HG03196 (cell line): ENCODE data around the gene SLC38A5.
"Not testable (repeated sequence)": the region's sequence is repeated elsewhere in the genome, so short reads cannot be mapped to it uniquely, and the experiment has no call there.

Experiments used
- ATAC-seq: cut with Tn5 transposase; IDR thresholded peaks from one replicate; pipeline ENCODE4 v1.9.1; 2021; ENCODE audit not compliant: unreplicated experiment

The SLC38A5 gene

GRCh38 chrX:48470833-48471118 lies 716 bp upstream of the SLC38A5 start:
- no peak for ATAC-seq

GRCh38 chrX:48468693-48469691 lies 1.1 kb downstream of the SLC38A5 start:
- no peak for ATAC-seq

GRCh38 chrX:48468247-48468671 lies 1.8 kb downstream of the SLC38A5 start:
- ATAC-seq: no peak

GRCh38 chrX:48467281-48467761 lies 2.7 kb downstream of the SLC38A5 start:
- ATAC-seq: no peak

- no peak for ATAC-seq
These were observed 3.4 kb downstream of the SLC38A5 start for GRCh38 chrX:48466696-48467095.

- no peak for ATAC-seq
These were observed 4.6 kb downstream of the SLC38A5 start for GRCh38 chrX:48465336-48465933.

GRCh38 chrX:48461830-48462229 lies 8.2 kb downstream of the SLC38A5 start:
- ATAC-seq: no peak

- ATAC-seq: no peak
These were observed 9.5 kb downstream of the SLC38A5 start for GRCh38 chrX:48460606-48461005.

GRCh38 chrX:48460031-48460430 lies 10.0 kb downstream of the SLC38A5 start:
- no peak for ATAC-seq

- ATAC-seq: no peak
These were observed 10.6 kb downstream of the SLC38A5 start for GRCh38 chrX:48459483-48459882.

- no peak for ATAC-seq
These were observed 11.3 kb downstream of the SLC38A5 start for GRCh38 chrX:48458711-48459110.

- ATAC-seq: no peak
These were observed 13.3 kb downstream of the SLC38A5 start for GRCh38 chrX:48456628-48457331.

GRCh38 chrX:48451708-48452107 lies 18.4 kb downstream of the SLC38A5 start:
- no peak for ATAC-seq

GRCh38 chrX:48450076-48450475 lies 20.0 kb downstream of the SLC38A5 start:
- ATAC-seq: no peak

- not testable (repeated sequence) for ATAC-seq
These were observed 22.9 kb downstream of the SLC38A5 start for GRCh38 chrX:48447201-48447600.

- ATAC-seq: not testable (repeated sequence)
These were observed 36.3 kb downstream of the SLC38A5 start for GRCh38 chrX:48433713-48434112.

GRCh38 chrX:48430166-48430565 lies 39.9 kb downstream of the SLC38A5 start:
- ATAC-seq: not testable (repeated sequence)

GRCh38 chrX:48429606-48430005 lies 40.5 kb downstream of the SLC38A5 start:
- ATAC-seq: not testable (repeated sequence)

GRCh38 chrX:48427027-48427716 lies 42.9 kb downstream of the SLC38A5 start:
- ATAC-seq: not testable (repeated sequence)

- not testable (repeated sequence) for ATAC-seq
These were observed 58.2 kb downstream of the SLC38A5 start, which contains the start of gene SSX4B for GRCh38 chrX:48411860-48412259. TSS of gene SSX4B (minus strand) at chrX:48411960. CDS start at chrX:48411372, 588 bp downstream.
